ENCODE results near the gene GATAD2B.
"Not testable (repeated sequence)": the region's sequence is repeated elsewhere in the genome, so short reads cannot be mapped to it uniquely, and the experiment has no call there.

GATAD2B gene

GRCh38 chr1:153795934-153796785, 126.6 kb downstream of the GATAD2B start:
- no peak for DNase-seq (ENCODE audit: low spot score)

GRCh38 chr1:153795330-153795837, 127.4 kb downstream of the GATAD2B start:
- no peak for DNase-seq (ENCODE audit: low spot score)

GRCh38 chr1:153794624-153795329, 128.0 kb downstream of the GATAD2B start:
- DNase-seq (ENCODE audit: low spot score), result no peak

GRCh38 chr1:153793973-153794615, 128.7 kb downstream of the GATAD2B start:
- DNase-seq (ENCODE audit: low spot score), result no peak

GRCh38 chr1:153793261-153793972, 129.4 kb downstream of the GATAD2B start:
- no peak for DNase-seq (ENCODE audit: low spot score)

GRCh38 chr1:153792631-153793041, 130.1 kb downstream of the GATAD2B start:
- DNase-seq (ENCODE audit: low spot score), result no peak

GRCh38 chr1:153791648-153792253, 131.0 kb downstream of the GATAD2B start:
- DNase-seq (ENCODE audit: low spot score), result no peak

- DNase-seq (ENCODE audit: low spot score), result peak; percentile 86
Measured at GRCh38 chr1:153790966-153791647, 131.7 kb downstream of the GATAD2B start.

- DNase-seq (ENCODE audit: low spot score), result no peak
Measured at GRCh38 chr1:153790313-153790965, 132.3 kb downstream of the GATAD2B start.

- DNase-seq (ENCODE audit: low spot score), result no peak
Measured at GRCh38 chr1:153789478-153790034, 133.2 kb downstream of the GATAD2B start.

GRCh38 chr1:153786038-153786790, 136.6 kb downstream of the GATAD2B start:
- no peak for DNase-seq (ENCODE audit: low spot score)

- peak; percentile 97 for DNase-seq (ENCODE audit: low spot score)
Measured at GRCh38 chr1:153783233-153784190, 139.3 kb downstream of the GATAD2B start.

GRCh38 chr1:153782648-153783047, 140.1 kb downstream of the GATAD2B start:
- not testable (repeated sequence) for DNase-seq (ENCODE audit: low spot score)

GRCh38 chr1:153780551-153780950, 142.2 kb downstream of the GATAD2B start:
- DNase-seq (ENCODE audit: low spot score), result no peak

- no peak for DNase-seq (ENCODE audit: low spot score)
Measured at GRCh38 chr1:153779781-153780541, 142.8 kb downstream of the GATAD2B start.

GRCh38 chr1:153778824-153779519, 143.8 kb downstream of the GATAD2B start:
- DNase-seq (ENCODE audit: low spot score), result no peak
